Right cardiac atrium (tissue), 5 donors: ENCODE measurements around the gene HCK. TPM values are rescaled to one million over a fixed set of nuclear protein-coding genes. Genes with fewer than 3 reads are reported as not detected.
A peak's percentile ranks its signal among the peaks of the same experiment; 100 is the strongest.

Experiments
- ATAC-seq, 2 donors: fragments of 200-7000 bp; cut with Tn5 transposase; one replicate each; pipeline versions ENCODE4 v1.8.0 to v1.9.1; 2020; ENCODE audit warnings: moderate library complexity in 2 of 2, mild to moderate bottlenecking in 1 of 2
- DNase-seq, 3 donors: peaks; one replicate each; pipeline ENCODE4 v3.0.0-alpha.2; 2020
- H3K27ac ChIP-seq: one replicate; pipeline ENCODE4 v1.5.1; 2013; ENCODE audit warnings: mild to moderate bottlenecking, low read length, control low read depth, moderate library complexity
- H3K27me3 ChIP-seq: one replicate; pipeline ENCODE4 v1.6.1; 2013; ENCODE audit not compliant: control insufficient read depth, insufficient read depth
- H3K4me1 ChIP-seq: one replicate; pipeline ENCODE4 v1.6.1; 2013; ENCODE audit warnings: low read length; ENCODE audit not compliant: control insufficient read depth, insufficient read depth
- H3K4me3 ChIP-seq: one replicate; pipeline ENCODE4 v1.5.1; 2013; ENCODE audit warnings: low read length, control low read depth
- H3K9me3 ChIP-seq: one replicate; pipeline ENCODE4 v1.6.1; 2013; ENCODE audit warnings: low read length; ENCODE audit not compliant: control insufficient read depth
- WGBS: extraction: QIAGEN DNeasy Blood & Tissue Kit; methylation state at CpG from one replicate; pipeline ENCODE4 v1.1.7; 2013; 5-methylcytosine and 5-hydroxymethylcytosine counted together
- intact Hi-C, 4 donors: fragments of 100-400 bp; cut with DNase I; formaldehyde crosslinking; loops; one replicate each; pipeline versions ENCODE4 v1.11.0 to v1.14.0; 2022 to 2023
- long read RNA-seq, 4 donors: library from polyadenylated mRNA; unstranded; transcript quantifications; one replicate each; pipeline ENCODE4 v2.0.0, GENCODE V29; 2020 to 2021
- polyA plus RNA-seq: library from polyadenylated mRNA; stranded (reverse); fragments of 200-250 nt; gene quantifications from one replicate; pipeline ENCODE4 v1.2.3, GENCODE V29; 2013
- total RNA-seq, 4 donors: library from RNA; stranded (reverse); fragmentation: NEBNext Ultra II Directional; extraction: Animal tissue kit (Norgen Biotek cat#: 25700); gene quantifications; one replicate each; pipeline ENCODE4 v1.2.1, GENCODE V29; 2021
- donor health status: healthy with polysubstance abuse.
- donor health status: DM: no; HTN: yes; CAD: no.
- donor health status: DM: no; HTN: no; CAD: no.
- donor health status: DM: no; HTN: yes; CAD: no; lungs with severe emphysema.
- donor health status: DM: yes; HTN: yes; CAD: no.

Gene HCK
- total RNA-seq (1 to 10 TPM; 5.1 to 9.0 (median 7.8) TPM), polyA plus RNA-seq (2.2 TPM)
- long read RNA-seq, donor 1, transcript HCK-207 (13 exons, 2,101 nt), result major isoform, 7 of 9 reads
- long read RNA-seq, donor 1, partial matches to known transcripts, result 0 of 9 reads
- long read RNA-seq, donor 1, other reads (novel, unspliced or antisense), result 2 of 9 reads
- long read RNA-seq, donor 2, partial matches to known transcripts, result 2 of 5 reads
- long read RNA-seq, donor 2, other reads (novel, unspliced or antisense), result 0 of 5 reads
- long read RNA-seq, donor 3, transcript HCK-207 (13 exons, 2,101 nt), result major isoform, 23 of 39 reads
- long read RNA-seq, donor 3, partial matches to known transcripts, result 3 of 39 reads
- long read RNA-seq, donor 3, other reads (novel, unspliced or antisense), result 8 of 39 reads
- long read RNA-seq, donor 4, partial matches to known transcripts, result 0 of 2 reads
- long read RNA-seq, donor 4, other reads (novel, unspliced or antisense), result 0 of 2 reads

- peak within 1 kb of the TSS; percentile 45 for H3K4me3 ChIP-seq
- no peaks in the 10 kb centered on the region for H3K27me3 ChIP-seq
Measured at GRCh38 chr20:32052090-32052777, at the start of gene HCK. TSS of gene HCK (plus strand) at chr20:32052242.

GRCh38 chr20:32003325-32003724 is 48.7 kb upstream of the HCK start:
- H3K27me3 ChIP-seq, result no peaks in the 10 kb centered on the region
- H3K9me3 ChIP-seq, result no peaks in the 10 kb centered on the region
- peaks cover 3% of the 10 kb centered on the region for H3K4me1 ChIP-seq
- H3K27ac ChIP-seq, result no peak overlapping the region
- ATAC-seq (no peak), DNase-seq (no peak)
- intact Hi-C loops, result no loop called here
- no peak overlapping the region for H3K4me3 ChIP-seq
- 67% methylated on average over 2 of the region's 2 CpGs for WGBS

More at GRCh38 chr20:32052090-32052777, at the start of gene HCK:
- DNase-seq, result peak; percentile 56 to 79 (median 78)
- peak; percentile 71 to 81 for ATAC-seq
- intact Hi-C loops, result no loop called here
- H3K27ac ChIP-seq, result no peak within 1 kb of the TSS
- H3K4me1 ChIP-seq, result no peaks in the 10 kb centered on the region
- H3K9me3 ChIP-seq, result no peaks in the 10 kb centered on the region
- 1% methylated on average over 58 of the region's 58 CpGs for WGBS

GRCh38 chr20:32004963-32005362 is 47.1 kb upstream of the HCK start:
- H3K27me3 ChIP-seq, result no peaks in the 10 kb centered on the region
- DNase-seq, result no peak
- no peaks in the 10 kb centered on the region for H3K9me3 ChIP-seq
- no peak overlapping the region for H3K4me3 ChIP-seq
- no peak for ATAC-seq
- H3K27ac ChIP-seq, result no peak overlapping the region
- intact Hi-C loops, result no loop called here
- H3K4me1 ChIP-seq, result peaks cover 3% of the 10 kb centered on the region

- Histone ChIP-seq H3K9me3 (no peaks in the 10 kb centered on the region), H3K4me3 (no peak overlapping the region), H3K4me1 (peaks cover 3% of the 10 kb centered on the region), H3K27me3 (no peaks in the 10 kb centered on the region), H3K27ac (no peak overlapping the region)
- 85% methylated on average over 5 of the region's 5 CpGs for WGBS
- no peak for DNase-seq
- ATAC-seq, result no peak
- intact Hi-C loops, result no loop called here
Measured at GRCh38 chr20:32006053-32006452, 46.0 kb upstream of the HCK start.

GRCh38 chr20:32006841-32007786 is 44.9 kb upstream of the HCK start:
- Histone ChIP-seq H3K27me3 (no peaks in the 10 kb centered on the region), H3K4me3 (no peak overlapping the region), H3K4me1 (peaks cover 3% of the 10 kb centered on the region), H3K27ac (peak overlapping the region; percentile 26), H3K9me3 (no peaks in the 10 kb centered on the region)
- DNase-seq, result no peak
- ATAC-seq, result peak; percentile 1 to 12
- WGBS, result 40% methylated on average over 8 of the region's 8 CpGs
- intact Hi-C loops, result no loop called here

- peaks cover 3% of the 10 kb centered on the region for H3K4me1 ChIP-seq
- 24% methylated on average over 10 of the region's 10 CpGs for WGBS
- peak overlapping the region; percentile 82 for H3K27ac ChIP-seq
- no peaks in the 10 kb centered on the region for H3K9me3 ChIP-seq
- ATAC-seq, result peak; percentile 89 to 93
- intact Hi-C loops, result no loop called here
- DNase-seq, result peak; percentile 77 to 85 (median 84)
- H3K4me3 ChIP-seq, result no peak overlapping the region
- no peaks in the 10 kb centered on the region for H3K27me3 ChIP-seq
Measured at GRCh38 chr20:32007787-32008616, 44.0 kb upstream of the HCK start.

GRCh38 chr20:32009564-32009963 is 42.5 kb upstream of the HCK start:
- ATAC-seq (no peak), DNase-seq (no peak)
- Histone ChIP-seq H3K27me3 (no peaks in the 10 kb centered on the region), H3K27ac (peak overlapping the region; percentile 75), H3K4me1 (peaks cover 3% of the 10 kb centered on the region), H3K9me3 (no peaks in the 10 kb centered on the region), H3K4me3 (no peak overlapping the region)
- 81% methylated on average over 7 of the region's 7 CpGs for WGBS
- intact Hi-C loops, result no loop called here

- WGBS, result 39% methylated on average over 2 of the region's 2 CpGs
- intact Hi-C loops, result no loop called here
- peak within 1 kb of the TSS; percentile 62 for H3K4me3 ChIP-seq
- ATAC-seq, result peak; percentile 82 to 86
- peak within 1 kb of the TSS; percentile 85 for H3K27ac ChIP-seq
- no peaks in the 10 kb centered on the region for H3K9me3 ChIP-seq
- DNase-seq, result peak; percentile 60 to 76 (median 73)
- H3K4me1 ChIP-seq, result peaks cover 3% of the 10 kb centered on the region
- no peaks in the 10 kb centered on the region for H3K27me3 ChIP-seq
Measured at GRCh38 chr20:32010101-32010500, 41.9 kb upstream of the HCK start, which contains the start of gene CCM2L. TSS of gene CCM2L (plus strand) at chr20:32010438. CDS start at chr20:32010455, 17 bp downstream.

- peak; percentile 19 to 36 for ATAC-seq
- no peak for DNase-seq
- H3K27ac ChIP-seq, result peak overlapping the region; percentile 85
- no peaks in the 10 kb centered on the region for H3K27me3 ChIP-seq
- H3K4me1 ChIP-seq, result peaks cover 3% of the 10 kb centered on the region
- peak overlapping the region; percentile 62 for H3K4me3 ChIP-seq
- H3K9me3 ChIP-seq, result no peaks in the 10 kb centered on the region
- intact Hi-C loops, result no loop called here
- WGBS, result 41% methylated on average over 8 of the region's 8 CpGs
Measured at GRCh38 chr20:32010666-32011065, 41.4 kb upstream of the HCK start.

GRCh38 chr20:32012159-32012688 is 39.8 kb upstream of the HCK start:
- Histone ChIP-seq H3K4me3 (peak overlapping the region; percentile 25), H3K4me1 (no peaks in the 10 kb centered on the region), H3K27ac (peak overlapping the region; percentile 23), H3K9me3 (no peaks in the 10 kb centered on the region), H3K27me3 (no peaks in the 10 kb centered on the region)
- 79% methylated on average over 5 of the region's 5 CpGs for WGBS
- intact Hi-C loops, result no loop called here
- ATAC-seq (no peak), DNase-seq (no peak)
